Ishikawa (cell line): ENCODE measurements around the gene KCTD12.

ENCODE experiments used
- CEBPB ChIP-seq: IDR thresholded peaks from 2 replicates; pipeline ENCODE4 v1.6.1; 2012
- CREB1 ChIP-seq: IDR thresholded peaks from 2 replicates; pipeline ENCODE4 v1.6.1; 2012; ENCODE audit warnings: low read depth
- EGR1 ChIP-seq: IDR thresholded peaks from 2 replicates; pipeline ENCODE4 v1.6.1; 2012
- EP300 ChIP-seq: IDR thresholded peaks from 2 replicates; pipeline ENCODE4 v1.6.1; 2012; ENCODE audit warnings: borderline replicate concordance
- FOXM1 ChIP-seq: IDR thresholded peaks from 2 replicates; pipeline ENCODE4 v1.6.1; 2012; ENCODE audit warnings: low read depth, borderline replicate concordance
- MAX ChIP-seq: IDR thresholded peaks from 2 replicates; pipeline ENCODE4 v1.6.1; 2012
- NFIC ChIP-seq: IDR thresholded peaks from 2 replicates; pipeline ENCODE4 v1.6.1; 2012
- RAD21 ChIP-seq: IDR thresholded peaks from 2 replicates; pipeline ENCODE4 v1.6.1; 2012; ENCODE audit warnings: low read depth
- REST ChIP-seq: IDR thresholded peaks from 2 replicates; pipeline ENCODE4 v1.6.1; 2012; ENCODE audit warnings: low read depth, mild to moderate bottlenecking
- TAF1 ChIP-seq: IDR thresholded peaks from 2 replicates; pipeline ENCODE4 v1.6.1; 2012; ENCODE audit warnings: low read depth, mild to moderate bottlenecking
- TCF12 ChIP-seq: IDR thresholded peaks from 2 replicates; pipeline ENCODE4 v1.6.1; 2012; ENCODE audit warnings: low read depth
- TEAD4 ChIP-seq: IDR thresholded peaks from 2 replicates; pipeline ENCODE4 v1.6.1; 2012
- USF1 ChIP-seq: IDR thresholded peaks from 2 replicates; pipeline ENCODE4 v1.6.1; 2012
- YY1 ChIP-seq: IDR thresholded peaks from 2 replicates; pipeline ENCODE4 v1.6.1; 2012; ENCODE audit warnings: low read depth
- ZBTB7A ChIP-seq: IDR thresholded peaks from 2 replicates; pipeline ENCODE4 v1.6.1; 2012; ENCODE audit warnings: low read depth

Gene KCTD12

GRCh38 chr13:76864259-76864658, 21.9 kb downstream of the KCTD12 start:
- TF ChIP-seq FOXM1, result no peak
- TF ChIP-seq REST, result no peak
- TF ChIP-seq TCF12, result no peak

GRCh38 chr13:76863022-76863421, 23.2 kb downstream of the KCTD12 start:
- TF ChIP-seq YY1 (no peak), TCF12 (no peak), EGR1 (no peak), ZBTB7A (no peak), RAD21 (no peak), REST (no peak), CREB1 (no peak)

- TF ChIP-seq REST, result no peak
- no peak for TF ChIP-seq TCF12
- TF ChIP-seq RAD21, result no peak
- no peak for TF ChIP-seq CREB1
- no peak for TF ChIP-seq EGR1
- no peak for TF ChIP-seq USF1
- TF ChIP-seq MAX, result no peak
- no peak for TF ChIP-seq FOXM1
- TF ChIP-seq EP300, result no peak
- TF ChIP-seq CEBPB, result no peak
Observed at GRCh38 chr13:76861859-76862258, 24.3 kb downstream of the KCTD12 start.

- TF ChIP-seq FOXM1 (no peak), EP300 (no peak), USF1 (no peak), NFIC (no peak), TAF1 (no peak), YY1 (no peak), REST (no peak), TCF12 (no peak), MAX (no peak), EGR1 (no peak), CEBPB (no peak), RAD21 (no peak), TEAD4 (no peak), ZBTB7A (no peak), CREB1 (no peak)
Observed at GRCh38 chr13:76860706-76861105, 25.5 kb downstream of the KCTD12 start.
